Thymus (tissue), 11 donors: ENCODE measurements around the gene RRBP1. TPM values are rescaled to one million over a fixed set of nuclear protein-coding genes. Genes with fewer than 3 reads are reported as not detected.

Experiments
- DNase-seq, 9 donors: peaks; one replicate each; pipeline ENCODE4 v3.0.0-alpha.2; 2013; ENCODE audit warnings: low spot score in 9 of 9, low read depth in 6 of 9, missing footprints in 1 of 9
- H3K27ac ChIP-seq, 2 donors: one replicate each; pipeline ENCODE4 v1.5.1; 2013; ENCODE audit warnings: control low read depth in 1 of 2, low read depth in 1 of 2, low read length in 1 of 2, mild to moderate bottlenecking in 1 of 2, moderate library complexity in 1 of 2
- H3K27me3 ChIP-seq, 2 donors: one replicate each; pipeline ENCODE4 v1.5.1; 2013; ENCODE audit warnings: low read length in 1 of 2; ENCODE audit not compliant: control insufficient read depth in 2 of 2, insufficient read depth in 1 of 2
- H3K36me3 ChIP-seq, 2 donors: one replicate each; pipeline ENCODE4 v1.5.1; 2013; ENCODE audit warnings: low read length in 1 of 2, mild to moderate bottlenecking in 1 of 2, moderate library complexity in 1 of 2; ENCODE audit not compliant: control insufficient read depth in 2 of 2, insufficient read depth in 2 of 2
- H3K4me1 ChIP-seq, 2 donors: one replicate each; pipeline ENCODE4 v1.5.1; 2013; ENCODE audit warnings: low read length in 2 of 2; ENCODE audit not compliant: control insufficient read depth in 2 of 2, insufficient read depth in 2 of 2
- H3K4me3 ChIP-seq, 2 donors: one replicate each; pipeline ENCODE4 v1.5.1; 2013; ENCODE audit warnings: low read length in 2 of 2, control low read depth in 1 of 2, mild to moderate bottlenecking in 1 of 2
- H3K9me3 ChIP-seq, 2 donors: one replicate each; pipeline ENCODE4 v1.5.1; 2013; ENCODE audit warnings: low read length in 1 of 2, mild to moderate bottlenecking in 1 of 2; ENCODE audit not compliant: control insufficient read depth in 2 of 2, insufficient read depth in 1 of 2
- WGBS: extraction: QIAGEN DNeasy Blood & Tissue Kit; methylation state at CpG from one replicate; pipeline ENCODE4 v1.1.7; 2013; 5-methylcytosine and 5-hydroxymethylcytosine counted together
- polyA plus RNA-seq: library from polyadenylated mRNA; stranded (reverse); fragments of 200-250 nt; gene quantifications from one replicate; pipeline ENCODE4 v1.2.3, GENCODE V29; 2013
- total RNA-seq: library from RNA; stranded (reverse); fragments of 120-200 nt; gene quantifications from one replicate; pipeline ENCODE4 v1.2.4, GENCODE V29; 2013
- donor health status: healthy.

The RRBP1 gene
- total and polyA plus RNA-seq, 2 donors, result 20.7 to 24.2 TPM

GRCh38 chr20:17610566-17611289 lies 71.3 kb downstream of the RRBP1 start:
- Histone ChIP-seq H3K27me3 (no peaks in the 10 kb centered on the region), H3K27ac (peak overlapping the region; percentile 55 to 96), H3K36me3 (peaks cover 5 to 12% of the 10 kb centered on the region in 2 donors), H3K4me3 (peak overlapping the region in 1 of 2 donors; percentile 3), H3K4me1 (peaks cover 27 to 68% of the 10 kb centered on the region in 2 donors), H3K9me3 (peaks cover 0 to 3% of the 10 kb centered on the region in 2 donors)
- WGBS, result 42% methylated on average over 19 of the region's 19 CpGs
- DNase-seq, result peak; percentile 45 to 94 (median 82)

GRCh38 chr20:17609811-17610377 lies 72.1 kb downstream of the RRBP1 start:
- WGBS, result 68% methylated on average over 8 of the region's 8 CpGs
- no peaks in the 10 kb centered on the region for H3K9me3 ChIP-seq
- no peak for DNase-seq
- peaks cover 27 to 59% of the 10 kb centered on the region in 2 donors for H3K4me1 ChIP-seq
- no peak overlapping the region for H3K4me3 ChIP-seq
- no peaks in the 10 kb centered on the region for H3K27me3 ChIP-seq
- peaks cover 10% of the 10 kb centered on the region in 2 donors for H3K36me3 ChIP-seq
- peak overlapping the region; percentile 80 to 96 for H3K27ac ChIP-seq

- Histone ChIP-seq H3K4me1 (peaks cover 27 to 49% of the 10 kb centered on the region in 2 donors), H3K27ac (peak overlapping the region in 1 of 2 donors; percentile 96), H3K36me3 (peaks cover 5 to 15% of the 10 kb centered on the region in 2 donors), H3K4me3 (no peak overlapping the region), H3K27me3 (no peaks in the 10 kb centered on the region), H3K9me3 (no peaks in the 10 kb centered on the region)
- no peak for DNase-seq
- 98% methylated on average over 3 of the region's 3 CpGs for WGBS
Measured at GRCh38 chr20:17608701-17609497, 73.1 kb downstream of the RRBP1 start.

GRCh38 chr20:17606001-17606400 lies 76.0 kb downstream of the RRBP1 start:
- no peaks in the 10 kb centered on the region for H3K9me3 ChIP-seq
- H3K4me1 ChIP-seq, result peaks cover 11 to 20% of the 10 kb centered on the region in 2 donors
- H3K27me3 ChIP-seq, result no peaks in the 10 kb centered on the region
- no peak overlapping the region for H3K27ac ChIP-seq
- DNase-seq, result no peak
- WGBS, result 93% methylated on average over 2 of the region's 2 CpGs
- H3K36me3 ChIP-seq, result peaks cover 0 to 18% of the 10 kb centered on the region in 2 donors
- no peak overlapping the region for H3K4me3 ChIP-seq

GRCh38 chr20:17605131-17605660 lies 76.8 kb downstream of the RRBP1 start:
- Histone ChIP-seq H3K36me3 (peaks cover 0 to 18% of the 10 kb centered on the region in 2 donors), H3K4me1 (peaks cover 5 to 12% of the 10 kb centered on the region in 2 donors), H3K27me3 (no peaks in the 10 kb centered on the region), H3K4me3 (no peak overlapping the region), H3K27ac (no peak overlapping the region), H3K9me3 (no peaks in the 10 kb centered on the region)
- no peak for DNase-seq
- WGBS, result 96% methylated on average over 5 of the region's 5 CpGs

GRCh38 chr20:17602493-17602892 lies 79.5 kb downstream of the RRBP1 start:
- WGBS, result 99% methylated on average over 4 of the region's 4 CpGs
- no peaks in the 10 kb centered on the region for H3K4me1 ChIP-seq
- no peaks in the 10 kb centered on the region for H3K9me3 ChIP-seq
- no peak overlapping the region for H3K27ac ChIP-seq
- DNase-seq, result no peak
- H3K27me3 ChIP-seq, result no peaks in the 10 kb centered on the region
- H3K4me3 ChIP-seq, result no peak overlapping the region
- H3K36me3 ChIP-seq, result peaks cover 0 to 14% of the 10 kb centered on the region in 2 donors

GRCh38 chr20:17601957-17602356 lies 80.1 kb downstream of the RRBP1 start:
- WGBS, result 75% methylated on average over 4 of the region's 4 CpGs
- H3K9me3 ChIP-seq, result no peaks in the 10 kb centered on the region
- peaks cover 0 to 13% of the 10 kb centered on the region in 2 donors for H3K36me3 ChIP-seq
- H3K27ac ChIP-seq, result no peak overlapping the region
- no peaks in the 10 kb centered on the region for H3K4me1 ChIP-seq
- no peak overlapping the region for H3K4me3 ChIP-seq
- DNase-seq, result no peak
- no peaks in the 10 kb centered on the region for H3K27me3 ChIP-seq

- Histone ChIP-seq H3K9me3 (no peaks in the 10 kb centered on the region), H3K4me1 (no peaks in the 10 kb centered on the region), H3K27ac (no peak overlapping the region), H3K36me3 (no peaks in the 10 kb centered on the region), H3K27me3 (no peaks in the 10 kb centered on the region), H3K4me3 (no peak overlapping the region)
- WGBS, result 97% methylated on average over 1 of the region's 1 CpG
- no peak for DNase-seq
Measured at GRCh38 chr20:17598013-17598550, 84.0 kb downstream of the RRBP1 start.
